SH-SY5Y (cell line): ENCODE data around the gene IL2RA.

Experiments used
- GATA2 ChIP-seq: IDR thresholded peaks from 2 replicates; pipeline ENCODE4 v1.6.1; 2011; ENCODE audit warnings: mild to moderate bottlenecking, low read depth, low read length
- GATA3 ChIP-seq: IDR thresholded peaks from 2 replicates; pipeline ENCODE4 v1.6.1; 2011; ENCODE audit warnings: low read depth, mild to moderate bottlenecking, low read length, moderate library complexity

DNA sequence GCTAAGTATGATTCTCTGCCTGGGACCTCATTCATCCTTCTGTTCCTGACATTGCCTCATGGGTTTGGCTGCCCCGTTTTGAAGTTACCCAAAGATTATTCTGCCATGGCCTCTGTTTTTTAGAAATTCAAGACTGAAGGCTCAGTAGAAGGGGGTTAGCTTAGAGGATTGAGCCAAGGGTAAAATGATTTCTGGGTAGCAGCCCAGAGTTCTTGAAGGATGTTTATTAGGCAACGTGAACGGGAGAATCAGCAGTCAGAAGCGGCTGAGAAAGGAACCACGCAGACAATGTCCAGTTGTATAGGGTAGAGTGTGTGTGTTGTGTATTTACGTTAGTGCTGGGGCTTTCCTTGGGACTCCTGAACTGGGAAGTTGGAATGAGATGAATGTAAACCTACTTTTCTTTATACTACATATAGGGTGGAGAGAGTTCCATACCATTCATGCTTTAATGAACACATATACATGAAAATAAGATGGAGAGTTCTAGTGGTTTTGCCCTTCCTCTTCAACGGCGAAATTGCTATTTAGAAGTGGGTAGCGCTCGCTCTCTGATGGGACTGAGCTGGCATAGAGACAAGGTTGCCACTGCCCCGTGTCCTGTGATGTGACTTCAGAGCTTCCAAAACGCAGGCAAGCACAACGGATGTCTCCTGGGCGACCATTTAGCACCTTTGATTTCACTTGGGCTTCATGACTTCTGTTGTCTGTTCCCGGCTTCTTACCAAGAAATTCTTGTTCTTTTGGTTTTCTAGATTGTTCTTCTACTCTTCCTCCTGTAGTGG, 49.9 kb downstream of the IL2RA start:
- no peak for TF ChIP-seq GATA3
- TF ChIP-seq GATA2, result no peak
